EL (cell line): ENCODE data around the gene HNRNPUL1.

Experiments used
- DNase-seq: peaks from one replicate; pipeline ENCODE4 v3.0.0-alpha.2; 2016

HNRNPUL1 gene

GRCh38 chr19:41263850-41264580 is at the start of gene HNRNPUL1:
TSS of gene HNRNPUL1 (plus strand) at chr19:41264372. CDS start at chr19:41264504, 132 bp downstream.
- DNase-seq = peak; percentile 100

DNA sequence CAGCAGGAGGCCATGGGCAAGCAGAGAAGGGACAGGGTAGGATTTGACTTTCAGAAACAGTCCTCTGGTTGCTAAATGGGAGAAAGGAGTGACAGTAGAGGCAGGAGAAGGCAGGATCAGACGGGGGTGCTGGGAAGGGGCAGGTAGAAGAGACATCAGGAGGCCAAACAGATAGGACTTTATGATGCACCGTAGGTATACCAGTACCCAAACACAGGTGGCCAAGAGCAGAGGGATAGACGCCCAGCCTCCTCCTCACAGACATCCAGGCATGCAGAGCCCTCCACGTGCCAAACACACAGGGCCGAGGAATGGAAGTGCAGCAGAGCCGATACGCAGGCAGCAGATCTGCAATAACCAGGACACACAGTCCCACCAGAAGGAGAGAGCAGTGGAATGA is 46.4 kb upstream of the HNRNPUL1 start:
- DNase-seq = no peak

DNA sequence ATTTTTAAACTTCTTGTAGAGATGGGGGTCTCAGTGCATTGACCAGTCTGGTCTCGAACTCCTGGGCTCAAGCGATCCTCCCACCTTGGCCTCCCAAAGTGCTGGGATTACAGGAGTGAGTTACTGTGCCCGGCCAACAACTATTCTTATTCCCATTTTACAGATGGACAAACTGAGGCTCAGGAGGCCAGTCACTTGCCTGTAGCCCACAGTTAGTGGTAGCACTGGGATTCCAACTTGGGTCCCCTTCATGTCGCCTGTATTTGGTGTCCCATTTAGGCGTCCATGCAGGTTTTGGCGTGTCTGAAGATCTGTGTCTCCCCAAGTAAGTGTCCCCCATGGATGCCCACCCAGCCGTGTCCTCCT is 45.9 kb upstream of the HNRNPUL1 start:
- no peak for DNase-seq

DNA sequence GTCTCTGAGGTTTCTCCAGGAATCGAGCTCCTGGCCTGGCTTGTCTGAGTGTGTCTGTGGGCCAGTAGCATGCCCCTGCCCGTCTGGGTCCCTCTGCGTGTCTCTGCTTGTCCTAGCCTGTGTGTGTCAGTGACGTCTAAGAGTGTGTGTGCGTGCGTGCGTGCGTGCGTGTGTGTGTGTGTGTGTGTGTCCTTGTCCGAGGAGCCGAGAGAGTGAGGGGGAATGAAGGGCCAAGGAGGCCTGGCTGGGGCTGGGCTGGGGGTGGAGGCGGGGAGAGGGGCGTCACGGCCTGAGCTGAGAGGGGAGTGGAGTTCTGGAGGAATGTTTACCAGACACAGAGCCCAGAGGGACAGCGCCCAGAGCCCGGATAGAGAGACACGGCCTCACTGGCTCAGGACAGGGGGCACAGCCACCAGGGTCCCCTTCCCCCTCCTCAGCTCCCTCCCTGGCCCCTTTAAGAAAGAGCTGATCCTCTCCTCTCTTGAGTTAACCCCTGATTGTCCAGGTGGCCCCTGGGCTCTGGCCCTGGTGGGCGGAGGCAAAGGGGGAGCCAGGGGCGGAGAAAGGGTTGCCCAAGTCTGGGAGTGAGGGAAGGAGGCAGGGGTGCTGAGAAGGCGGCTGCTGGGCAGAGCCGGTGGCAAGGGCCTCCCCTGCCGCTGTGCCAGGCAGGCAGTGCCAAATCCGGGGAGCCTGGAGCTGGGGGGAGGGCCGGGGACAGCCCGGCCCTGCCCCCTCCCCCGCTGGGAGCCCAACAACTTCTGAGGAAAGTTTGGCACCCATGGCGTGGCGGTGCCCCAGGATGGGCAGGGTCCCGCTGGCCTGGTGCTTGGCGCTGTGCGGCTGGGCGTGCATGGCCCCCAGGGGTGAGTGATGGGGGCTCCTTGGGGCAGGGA is 45.3 kb upstream of the HNRNPUL1 start, which contains the start of gene AXL:
TSS of gene AXL (plus strand) at position 609 of the 893 bp plus-strand sequence. CDS start at position 779, 170 bp downstream.
- DNase-seq = peak; percentile 89

DNA sequence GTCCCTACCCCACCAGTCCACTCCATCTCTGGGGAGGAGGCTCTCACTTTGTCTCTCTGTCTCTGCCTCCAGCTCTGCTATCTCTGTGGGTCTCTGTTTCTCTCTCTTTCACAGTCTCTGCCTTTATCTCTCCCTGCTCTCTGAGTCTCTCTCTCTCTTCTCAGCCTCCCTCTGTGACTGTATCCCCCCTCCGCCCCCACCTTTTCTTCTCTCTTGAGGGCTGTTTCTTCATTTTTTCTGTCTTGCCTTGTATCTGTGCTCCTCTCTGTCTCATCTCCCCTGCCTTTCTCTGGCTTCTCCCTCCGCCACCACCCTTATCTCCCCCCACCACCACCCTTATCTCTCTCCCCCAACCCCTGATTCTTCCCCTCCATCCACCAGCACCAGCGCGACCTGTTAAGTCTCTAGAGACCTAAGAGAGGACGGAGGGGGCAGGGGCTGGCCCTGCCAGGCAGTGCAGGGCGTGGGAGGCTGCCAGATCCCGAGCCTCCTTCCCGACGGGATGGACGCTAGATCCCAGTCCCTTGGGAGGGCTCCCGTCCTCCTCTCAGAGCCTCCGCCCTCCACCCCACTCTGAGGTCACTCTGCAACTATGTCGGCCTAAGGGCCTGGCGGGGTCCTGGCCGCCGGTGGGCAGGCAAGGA is 44.1 kb upstream of the HNRNPUL1 start:
- peak; percentile 86 for DNase-seq

DNA sequence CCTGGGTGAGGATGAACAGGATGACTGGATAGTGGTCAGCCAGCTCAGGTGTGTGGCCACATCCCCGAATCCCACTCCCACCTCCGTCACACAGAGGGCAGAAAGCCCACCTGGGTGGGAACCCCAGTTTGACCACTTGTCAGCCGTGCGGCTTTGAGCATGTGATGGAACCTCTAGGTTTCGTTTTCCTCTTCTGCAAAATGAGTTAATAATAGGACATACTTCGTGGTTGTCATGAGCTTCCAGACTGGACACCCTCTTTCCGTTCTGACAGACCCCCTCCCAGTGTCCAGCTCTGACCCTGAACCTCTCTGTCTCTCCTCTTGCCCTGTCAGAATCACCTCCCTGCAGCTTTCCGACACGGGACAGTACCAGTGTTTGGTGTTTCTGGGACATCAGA is 43.4 kb upstream of the HNRNPUL1 start:
- no peak for DNase-seq

- no peak for DNase-seq
These were observed 42.5 kb upstream of the HNRNPUL1 start for GRCh38 chr19:41221514-41222205.

GRCh38 chr19:41222240-41222639 is 41.9 kb upstream of the HNRNPUL1 start:
- no peak for DNase-seq

GRCh38 chr19:41223431-41224234 is 40.5 kb upstream of the HNRNPUL1 start:
- DNase-seq = peak; percentile 99

DNA sequence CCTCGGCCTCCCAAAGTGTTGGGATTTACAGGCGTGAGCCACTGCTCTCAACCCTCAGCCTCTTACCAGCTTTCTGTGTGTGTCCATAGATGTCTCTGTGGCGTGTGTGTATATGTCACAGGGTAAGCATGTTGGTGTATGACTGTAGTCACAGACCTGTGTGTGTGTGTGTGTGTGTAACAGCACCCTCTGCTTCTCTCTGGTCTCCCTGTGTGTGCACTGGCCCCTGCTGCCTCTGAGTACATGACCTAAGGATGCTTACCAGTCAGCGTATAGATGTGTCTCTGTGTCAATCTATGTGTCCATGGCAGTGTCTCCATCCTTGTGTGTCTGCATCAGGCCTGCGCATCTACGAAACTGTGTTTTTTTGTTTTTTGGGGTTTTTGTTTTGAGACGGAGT is 39.5 kb upstream of the HNRNPUL1 start:
- no peak for DNase-seq

GRCh38 chr19:41225238-41226052 is 38.7 kb upstream of the HNRNPUL1 start:
- peak; percentile 99 for DNase-seq

GRCh38 chr19:41226053-41226873 is 37.9 kb upstream of the HNRNPUL1 start:
- DNase-seq = peak; percentile 96

GRCh38 chr19:41226874-41227390 is 37.2 kb upstream of the HNRNPUL1 start:
- DNase-seq = no peak

DNA sequence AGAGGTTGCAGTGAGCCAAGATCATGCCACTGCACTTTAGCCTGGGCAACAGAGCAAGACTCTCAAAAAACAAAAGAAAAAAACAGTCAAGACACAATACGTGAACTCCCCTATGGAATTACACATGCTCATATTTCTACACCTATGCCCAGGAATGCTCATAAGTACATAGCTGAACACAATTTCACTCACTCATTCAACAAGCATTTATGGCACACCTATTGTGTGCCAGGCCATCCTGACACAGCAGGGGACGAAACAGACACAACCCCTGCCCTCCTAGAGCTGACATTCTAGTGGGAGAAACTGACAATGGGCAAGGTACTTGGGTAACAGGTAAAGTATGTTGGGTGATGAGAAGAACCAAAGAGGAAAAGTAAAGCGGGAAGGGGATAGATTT is 35.7 kb upstream of the HNRNPUL1 start:
- no peak for DNase-seq

DNA sequence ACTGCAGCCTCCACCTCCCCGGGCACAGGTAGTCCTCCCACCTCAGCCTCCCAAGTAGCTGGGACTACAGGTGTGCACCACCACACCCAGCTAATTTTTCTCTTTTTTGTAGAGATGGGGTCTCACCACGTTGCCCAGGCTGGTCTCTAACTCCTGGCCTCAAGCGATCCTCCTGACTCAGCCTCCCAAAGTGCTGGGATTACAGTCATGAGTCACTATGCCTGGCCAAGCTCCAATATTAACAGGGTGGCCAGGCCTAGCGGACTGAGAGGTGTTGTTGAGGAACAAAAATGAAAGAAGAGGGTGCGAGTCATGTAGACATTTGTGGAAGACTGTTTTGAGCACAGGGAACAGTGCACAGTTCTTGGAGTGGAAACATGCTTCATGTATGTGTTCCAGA is 34.8 kb upstream of the HNRNPUL1 start:
- DNase-seq = peak; percentile 76

- DNase-seq = no peak
These were observed 33.9 kb upstream of the HNRNPUL1 start for GRCh38 chr19:41230067-41230857.

GRCh38 chr19:41232686-41233085 is 31.5 kb upstream of the HNRNPUL1 start:
- DNase-seq = no peak

- DNase-seq = no peak
These were observed 30.4 kb upstream of the HNRNPUL1 start for GRCh38 chr19:41233748-41234240.
